Epithelial cell of esophagus (primary cell): Measurements from ENCODE around the gene KCTD2.

Experiments used
- DNase-seq: peaks from one replicate; pipeline ENCODE4 v3.0.0; 2010; ENCODE audit warnings: low read depth
- H3K4me3 ChIP-seq: 2 replicates; pipeline ENCODE4 v1.5.1; 2011; ENCODE audit warnings: mild to moderate bottlenecking, low read length, control low read depth
- TF ChIP-seq, protein P1 (sequence below): IDR thresholded peaks from 2 replicates; pipeline ENCODE4 v1.5.1; 2011; ENCODE audit warnings: low read depth, mild to moderate bottlenecking, low read length, control low read depth, inconsistent platforms; ENCODE audit not compliant: insufficient read depth; ENCODE audit errors: missing control alignments

KCTD2 gene

DNA sequence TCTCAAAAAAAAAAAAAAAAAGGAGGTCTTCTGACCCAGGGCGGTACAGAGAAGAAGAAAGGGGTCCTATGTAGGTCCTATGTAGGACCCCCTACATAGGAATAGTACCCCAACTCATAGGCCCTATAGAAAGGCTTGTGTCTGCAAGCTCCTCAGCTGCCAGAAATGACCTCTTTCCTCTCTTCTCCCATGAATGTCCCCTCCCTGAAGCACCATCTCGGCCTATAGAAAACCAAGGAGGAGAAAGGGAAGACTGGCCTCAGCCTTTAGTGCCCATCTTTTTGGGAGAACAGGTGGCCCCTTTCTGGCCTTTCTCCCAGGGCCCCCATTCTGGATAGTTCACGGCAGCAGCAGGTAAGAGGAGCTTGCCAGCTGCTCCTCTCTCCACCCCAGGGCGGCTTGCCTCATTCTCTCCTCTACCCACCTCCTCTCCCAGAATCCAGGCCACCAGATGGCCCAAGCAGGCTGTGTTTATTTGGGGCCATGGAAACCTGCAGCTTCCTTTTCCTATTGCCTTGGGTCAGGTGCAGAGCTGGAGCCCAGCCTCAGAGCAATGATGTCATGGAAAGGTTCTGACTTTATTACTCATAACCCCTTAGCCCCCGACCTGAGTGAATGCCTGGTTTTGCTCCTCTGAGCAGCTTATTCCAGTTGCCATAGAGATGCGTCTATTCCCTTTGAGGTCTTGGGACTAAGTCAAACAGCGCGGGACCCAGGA, 36.2 kb upstream of the KCTD2 start:
- no peak overlapping the region for H3K4me3 ChIP-seq
- peak; percentile 58 for DNase-seq
- TF ChIP-seq, protein P1, sequence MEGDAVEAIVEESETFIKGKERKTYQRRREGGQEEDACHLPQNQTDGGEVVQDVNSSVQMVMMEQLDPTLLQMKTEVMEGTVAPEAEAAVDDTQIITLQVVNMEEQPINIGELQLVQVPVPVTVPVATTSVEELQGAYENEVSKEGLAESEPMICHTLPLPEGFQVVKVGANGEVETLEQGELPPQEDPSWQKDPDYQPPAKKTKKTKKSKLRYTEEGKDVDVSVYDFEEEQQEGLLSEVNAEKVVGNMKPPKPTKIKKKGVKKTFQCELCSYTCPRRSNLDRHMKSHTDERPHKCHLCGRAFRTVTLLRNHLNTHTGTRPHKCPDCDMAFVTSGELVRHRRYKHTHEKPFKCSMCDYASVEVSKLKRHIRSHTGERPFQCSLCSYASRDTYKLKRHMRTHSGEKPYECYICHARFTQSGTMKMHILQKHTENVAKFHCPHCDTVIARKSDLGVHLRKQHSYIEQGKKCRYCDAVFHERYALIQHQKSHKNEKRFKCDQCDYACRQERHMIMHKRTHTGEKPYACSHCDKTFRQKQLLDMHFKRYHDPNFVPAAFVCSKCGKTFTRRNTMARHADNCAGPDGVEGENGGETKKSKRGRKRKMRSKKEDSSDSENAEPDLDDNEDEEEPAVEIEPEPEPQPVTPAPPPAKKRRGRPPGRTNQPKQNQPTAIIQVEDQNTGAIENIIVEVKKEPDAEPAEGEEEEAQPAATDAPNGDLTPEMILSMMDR = no peak

DNA sequence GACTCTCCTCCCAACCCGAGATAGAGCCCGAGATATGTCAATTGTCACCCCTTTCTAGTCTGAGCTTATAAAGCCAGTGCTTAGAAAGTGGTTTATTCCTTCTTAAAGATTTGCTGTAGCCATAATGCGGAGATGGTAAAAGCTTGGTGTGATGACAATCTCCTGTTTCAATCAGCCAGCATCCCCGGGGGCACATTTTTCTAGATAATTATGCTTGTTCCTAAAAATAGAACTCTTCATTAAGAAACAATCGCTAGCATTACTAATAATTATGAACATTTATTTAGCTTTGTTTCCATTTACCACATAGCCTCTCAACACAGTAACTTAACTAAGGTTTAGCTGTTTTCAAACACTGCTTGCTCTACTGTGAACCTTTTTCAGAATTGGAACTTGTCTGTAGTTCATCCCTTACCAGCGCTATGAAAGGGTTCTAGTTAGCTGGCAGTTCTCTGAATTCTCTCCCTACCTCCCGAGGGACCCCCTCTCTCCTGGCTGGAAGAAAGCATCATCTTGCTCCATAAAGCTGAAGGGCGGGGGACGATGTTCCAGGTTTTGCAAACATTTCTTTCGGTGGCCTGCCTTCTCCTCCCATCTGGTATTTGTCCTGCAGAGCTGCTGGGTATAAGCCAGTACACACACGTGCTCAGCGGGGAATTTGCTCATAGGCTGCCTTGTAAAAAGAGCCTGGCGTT, 35.5 kb upstream of the KCTD2 start:
- TF ChIP-seq, protein P1 = no peak
- H3K4me3 ChIP-seq = peak overlapping the region; percentile 89
- peak; percentile 54 for DNase-seq

DNA sequence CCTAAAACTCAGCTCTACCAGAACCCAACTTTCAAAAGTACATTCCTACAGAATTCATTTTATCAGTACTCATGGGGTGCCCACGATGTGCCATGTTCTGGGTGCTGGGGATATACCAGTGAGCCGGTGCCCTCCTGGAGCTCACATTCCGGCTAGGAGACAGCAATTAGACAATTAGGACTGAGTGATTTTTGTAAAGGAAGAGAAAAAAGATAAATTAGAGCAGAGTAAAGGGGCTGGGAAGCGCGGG, 35.0 kb upstream of the KCTD2 start:
- TF ChIP-seq, protein P1 = no peak
- DNase-seq = no peak
- H3K4me3 ChIP-seq = peak overlapping the region; percentile 89

DNA sequence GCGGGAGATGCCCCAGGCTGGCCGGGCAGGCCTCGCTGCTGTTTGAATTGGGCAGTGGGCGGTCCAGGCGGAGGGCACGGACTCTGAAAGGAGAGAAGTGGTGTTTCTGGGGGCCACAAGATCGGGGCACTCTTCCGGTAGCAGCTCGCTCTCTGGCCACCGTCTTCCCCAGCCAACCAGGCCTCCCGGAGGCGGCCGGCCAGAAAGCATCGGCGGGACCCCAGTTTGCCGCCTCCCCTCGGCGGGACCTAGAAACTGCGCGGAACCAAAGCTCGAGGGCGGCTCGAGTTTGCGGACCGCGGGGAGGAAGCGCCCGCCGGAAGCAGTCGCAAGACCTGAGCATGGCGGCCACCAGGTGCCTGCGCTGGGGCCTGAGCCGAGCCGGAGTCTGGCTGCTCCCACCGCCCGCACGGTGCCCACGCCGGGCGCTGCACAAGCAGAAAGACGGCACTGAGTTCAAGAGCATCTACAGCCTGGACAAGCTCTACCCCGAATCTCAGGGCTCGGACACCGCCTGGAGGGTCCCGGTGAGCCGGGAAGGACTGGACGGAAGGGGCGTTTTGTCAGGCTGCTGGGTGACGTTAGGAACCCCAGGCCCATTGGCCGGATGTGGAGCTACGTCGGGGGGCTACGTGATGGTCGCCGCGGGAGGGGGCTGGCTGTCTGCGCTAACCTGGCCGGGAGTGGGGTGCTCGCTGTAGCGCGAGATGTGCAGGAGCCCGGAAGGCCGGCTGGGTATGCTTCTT, 34.5 kb upstream of the KCTD2 start, which contains the start of gene MRPL58:
Gene MRPL58, plus strand, starts transcription at position 325 of the 746 bp plus-strand sequence. Its CDS starts 17 bp downstream, at position 342.
- TF ChIP-seq, protein P1 = peak; percentile 17
- peak; percentile 79 for DNase-seq
- peak within 1 kb of the TSS; percentile 89 for H3K4me3 ChIP-seq

DNA sequence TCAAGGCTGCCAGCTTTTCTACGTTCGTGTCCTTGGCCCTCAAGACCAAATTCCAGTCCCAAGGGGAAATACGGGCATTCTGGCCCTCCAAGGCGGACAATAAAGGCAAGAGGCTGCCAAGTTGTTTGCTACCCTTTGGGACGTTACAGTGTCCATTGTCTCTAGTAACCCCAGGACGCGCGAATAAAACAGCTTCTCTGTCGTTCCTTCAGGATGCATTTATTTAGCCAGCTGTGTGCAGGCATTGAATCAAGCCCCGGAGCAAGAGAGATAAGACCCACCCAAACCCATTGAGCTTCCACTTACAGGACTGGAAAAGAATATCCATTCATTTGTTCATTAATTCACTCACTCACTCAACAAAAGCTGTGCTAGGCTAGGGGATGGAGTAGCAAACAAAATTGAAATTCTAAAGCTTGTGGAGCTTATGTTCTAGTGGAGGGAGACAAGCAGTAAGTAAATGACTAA, 33.9 kb upstream of the KCTD2 start:
- DNase-seq = no peak
- H3K4me3 ChIP-seq = peak overlapping the region; percentile 89
- TF ChIP-seq, protein P1 = no peak

DNA sequence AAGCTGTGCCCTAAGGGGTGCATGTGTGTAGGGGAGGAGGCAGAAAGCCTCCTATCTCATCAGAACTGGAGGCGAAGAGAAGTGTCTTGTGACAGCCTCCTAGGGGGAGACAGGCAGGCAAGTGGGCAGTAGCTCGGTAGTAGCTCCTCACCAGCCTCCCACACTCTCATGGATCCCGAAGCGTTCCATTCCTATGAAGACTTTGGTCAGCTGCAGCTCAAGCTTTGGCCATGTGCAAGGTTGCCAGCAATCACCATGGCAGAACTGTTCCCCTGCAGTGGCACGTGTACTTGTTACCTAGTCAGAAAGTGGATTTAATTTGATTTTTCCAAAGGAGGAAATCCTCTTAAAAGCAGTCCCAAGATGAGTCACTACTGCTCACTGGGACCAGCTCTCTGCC, 27.9 kb upstream of the KCTD2 start:
- TF ChIP-seq, protein P1 = no peak
- no peak overlapping the region for H3K4me3 ChIP-seq
- DNase-seq = no peak
